ENCODE measurements around the gene ECE1.

The ECE1 gene

DNA sequence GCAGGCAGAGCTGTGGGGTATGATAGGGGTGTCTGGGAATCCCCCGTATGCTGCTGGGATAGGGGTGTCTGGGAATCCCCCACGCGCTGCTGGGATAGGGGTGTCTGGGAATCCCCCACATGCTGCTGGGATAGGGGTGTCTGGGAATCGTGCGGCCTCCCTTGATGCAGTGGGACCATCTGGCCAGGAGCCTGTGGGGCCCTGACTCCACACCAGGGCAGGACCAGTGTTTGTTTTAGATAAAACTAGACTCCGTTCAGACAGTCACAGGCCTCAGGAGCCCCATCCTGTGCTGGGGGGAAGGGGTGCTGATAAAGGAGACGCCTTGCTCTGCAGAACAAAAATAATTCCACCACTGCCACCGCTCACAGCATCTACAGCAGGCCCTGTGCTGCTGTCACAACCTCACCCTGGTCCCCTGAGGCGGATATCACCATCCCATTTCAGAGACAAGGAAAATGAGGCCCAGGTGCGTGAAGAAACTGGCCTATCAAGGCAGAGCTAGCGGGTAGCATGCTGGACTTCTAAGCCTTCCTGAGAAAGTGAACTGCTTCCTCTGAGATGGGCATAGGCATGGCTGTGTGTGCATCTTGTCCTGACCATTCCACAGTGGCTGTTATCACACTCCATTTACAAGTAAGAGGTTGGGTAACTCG is 24.0 kb downstream of the ECE1 start:
- FAIRE-seq: no peak

DNA sequence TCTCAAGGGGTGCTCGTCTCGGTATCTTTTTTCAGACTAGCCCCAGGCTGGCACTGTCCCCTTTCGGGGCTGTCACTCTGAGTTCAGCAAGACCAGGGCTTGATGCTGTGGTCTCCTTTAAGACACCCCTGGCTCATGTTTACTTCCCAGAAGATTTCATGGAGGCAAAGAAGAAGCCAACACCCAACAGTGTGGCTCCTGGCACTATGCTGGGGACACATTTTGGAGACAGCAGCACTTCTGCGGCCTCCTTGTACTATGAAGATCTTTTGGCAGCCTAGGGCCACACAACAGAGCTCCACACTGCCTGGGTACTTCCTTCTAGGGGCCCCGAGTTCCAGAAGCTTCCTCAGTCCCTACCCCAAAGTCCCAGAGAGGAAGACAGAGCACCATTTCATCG is 24.6 kb downstream of the ECE1 start:
- no peak for FAIRE-seq

- no peak for FAIRE-seq
Observed at GRCh38 chr1:21264898-21265297, 25.4 kb downstream of the ECE1 start.

- FAIRE-seq: no peak
Observed at GRCh38 chr1:21263653-21264225, 26.5 kb downstream of the ECE1 start.

- FAIRE-seq: no peak
Observed at GRCh38 chr1:21263052-21263429, 27.2 kb downstream of the ECE1 start.

DNA sequence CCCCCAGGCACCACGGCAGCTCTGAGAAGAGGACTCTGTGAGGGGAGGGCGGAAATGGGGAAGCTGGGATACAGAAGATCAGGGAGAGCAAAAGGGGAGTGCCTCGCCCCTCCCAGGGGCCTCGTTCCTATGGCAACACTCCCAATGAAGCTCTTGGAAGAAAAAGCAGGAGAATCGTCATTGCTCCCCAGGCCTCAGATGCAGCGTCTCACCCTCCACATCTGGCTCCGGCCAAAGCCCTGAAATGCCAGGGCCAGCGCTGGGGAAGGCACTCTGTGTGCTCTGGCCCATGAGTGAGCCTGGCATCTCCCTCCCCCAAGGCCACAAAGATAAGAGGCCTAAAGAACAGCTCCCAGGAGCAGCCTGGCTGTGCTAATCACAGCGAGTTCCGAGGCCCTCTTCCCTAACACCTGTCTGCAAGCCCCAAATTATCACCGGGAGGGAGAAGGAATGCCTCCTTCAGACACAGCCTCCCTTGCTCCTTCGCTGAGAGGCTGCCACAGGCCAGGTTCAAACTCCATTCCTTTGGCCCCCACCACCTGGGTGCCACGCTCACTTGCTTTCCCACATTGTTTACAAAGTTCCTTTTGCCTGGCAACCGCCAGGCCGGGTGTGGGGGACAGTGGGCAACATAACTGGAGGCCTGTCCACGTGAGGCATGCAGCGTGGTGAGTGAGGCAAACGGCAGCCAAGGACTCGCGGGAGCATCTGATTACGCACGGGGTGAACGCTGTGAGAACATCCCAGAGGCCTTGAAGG is 27.8 kb downstream of the ECE1 start:
- no peak for FAIRE-seq

DNA sequence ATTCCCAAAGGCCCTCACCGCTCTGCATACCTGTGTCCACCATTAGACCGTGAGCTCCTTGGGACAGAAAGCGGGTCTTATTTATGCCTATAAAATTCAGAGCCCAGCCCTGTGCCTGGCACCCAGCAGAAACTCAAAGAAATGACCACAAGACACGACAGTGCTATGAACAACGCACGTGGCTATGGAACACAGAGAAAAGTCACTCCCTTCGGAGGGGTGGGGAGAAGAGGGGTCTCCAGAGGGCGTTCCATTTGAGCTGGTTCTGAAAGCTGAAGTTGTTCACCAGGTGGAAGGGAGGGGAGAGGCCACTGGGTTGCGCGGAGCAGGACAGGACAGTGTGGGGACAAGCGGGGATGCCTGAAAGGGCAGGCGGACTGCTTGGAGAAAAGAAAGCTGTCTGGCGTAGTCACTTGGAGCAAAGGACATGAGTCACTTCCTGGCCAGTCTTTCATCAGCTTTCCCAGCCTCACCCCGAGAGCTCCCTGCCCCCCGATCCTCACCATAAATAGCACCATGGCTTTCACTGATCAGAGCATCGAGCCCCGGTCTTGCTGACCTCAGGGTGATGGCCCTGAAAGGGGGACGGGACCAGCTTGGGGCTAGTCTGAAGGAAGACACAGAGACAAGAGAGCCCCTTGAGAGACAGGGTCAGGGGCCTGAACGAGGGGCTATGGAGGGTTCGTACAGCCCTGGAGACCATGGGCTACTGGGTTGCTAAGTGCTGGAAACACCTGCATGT is 28.5 kb downstream of the ECE1 start:
- FAIRE-seq: no peak

DNA sequence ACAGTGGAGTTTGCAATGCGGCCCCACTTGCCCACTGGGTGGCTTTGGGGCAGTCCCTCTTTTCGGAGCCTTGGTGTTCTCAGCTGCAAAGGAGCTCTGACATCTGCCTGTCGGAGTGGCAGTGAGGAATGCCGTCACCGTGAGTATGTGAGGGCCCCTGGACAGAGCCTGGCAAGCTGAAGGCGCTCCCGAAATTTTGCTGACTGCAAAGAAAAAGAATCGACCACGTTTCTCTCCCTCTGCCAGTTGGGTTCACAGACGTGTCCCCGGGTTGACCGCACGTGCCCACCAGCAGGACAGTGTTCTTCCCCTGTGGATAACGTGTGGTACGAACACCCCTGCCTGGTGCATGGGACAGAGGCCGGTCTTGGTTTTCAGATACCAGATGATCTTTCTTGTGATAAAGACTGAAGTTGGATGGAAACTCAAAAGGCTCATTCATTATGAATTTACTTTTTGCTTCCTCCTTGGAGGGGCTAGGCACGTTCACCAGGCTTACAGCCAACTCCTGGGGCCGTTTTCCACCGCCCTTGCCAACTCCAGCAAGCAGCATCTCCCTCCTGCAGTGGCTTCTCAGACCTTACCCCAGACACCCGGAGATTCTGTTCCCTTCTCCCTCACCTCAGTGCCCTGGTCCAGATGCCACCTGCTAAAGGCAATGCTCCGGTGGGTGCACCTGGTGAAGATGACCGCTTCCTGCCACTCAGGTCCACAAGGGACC is 29.7 kb downstream of the ECE1 start:
- FAIRE-seq: no peak

- FAIRE-seq: no peak
Observed at GRCh38 chr1:21259316-21260076, 30.8 kb downstream of the ECE1 start.

- no peak for FAIRE-seq
Observed at GRCh38 chr1:21258331-21259134, 31.7 kb downstream of the ECE1 start.

DNA sequence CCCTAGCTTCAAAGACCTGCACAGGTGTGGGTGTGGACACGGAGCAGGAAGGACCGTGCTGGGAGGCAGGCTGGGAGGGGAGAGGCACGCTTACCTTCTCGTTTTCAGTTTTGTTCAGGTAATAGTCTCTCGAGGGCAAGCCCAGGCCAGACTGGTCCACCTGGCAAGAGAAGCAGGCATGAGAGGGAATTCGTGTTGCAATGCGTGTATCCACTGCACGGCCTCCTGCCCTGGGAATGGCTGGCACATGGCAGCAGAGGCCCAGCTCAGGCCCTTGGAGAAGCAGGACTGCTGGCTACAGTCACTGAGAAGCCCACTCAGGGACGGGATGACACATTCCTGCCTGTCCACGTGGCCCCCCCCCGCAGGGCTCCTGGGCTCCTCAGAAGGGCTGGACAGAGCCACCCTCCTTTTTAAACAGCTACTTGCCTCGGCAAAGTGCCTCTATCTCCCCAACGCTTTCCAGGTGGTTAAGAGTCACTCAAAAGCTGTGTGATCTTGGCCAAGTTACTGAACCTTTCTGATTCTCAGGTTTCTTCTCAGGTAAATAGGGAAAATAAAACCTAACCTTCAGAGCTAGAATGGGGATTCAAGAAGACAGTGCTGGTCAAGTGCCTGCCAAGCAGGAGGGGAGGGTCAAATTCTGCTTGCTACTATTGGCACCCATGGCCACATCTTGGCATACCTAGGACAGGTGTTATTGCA is 32.7 kb downstream of the ECE1 start:
- FAIRE-seq: no peak

- FAIRE-seq: no peak
Observed at GRCh38 chr1:21256776-21257175, 33.5 kb downstream of the ECE1 start.

- FAIRE-seq: no peak
Observed at GRCh38 chr1:21255943-21256320, 34.3 kb downstream of the ECE1 start.

DNA sequence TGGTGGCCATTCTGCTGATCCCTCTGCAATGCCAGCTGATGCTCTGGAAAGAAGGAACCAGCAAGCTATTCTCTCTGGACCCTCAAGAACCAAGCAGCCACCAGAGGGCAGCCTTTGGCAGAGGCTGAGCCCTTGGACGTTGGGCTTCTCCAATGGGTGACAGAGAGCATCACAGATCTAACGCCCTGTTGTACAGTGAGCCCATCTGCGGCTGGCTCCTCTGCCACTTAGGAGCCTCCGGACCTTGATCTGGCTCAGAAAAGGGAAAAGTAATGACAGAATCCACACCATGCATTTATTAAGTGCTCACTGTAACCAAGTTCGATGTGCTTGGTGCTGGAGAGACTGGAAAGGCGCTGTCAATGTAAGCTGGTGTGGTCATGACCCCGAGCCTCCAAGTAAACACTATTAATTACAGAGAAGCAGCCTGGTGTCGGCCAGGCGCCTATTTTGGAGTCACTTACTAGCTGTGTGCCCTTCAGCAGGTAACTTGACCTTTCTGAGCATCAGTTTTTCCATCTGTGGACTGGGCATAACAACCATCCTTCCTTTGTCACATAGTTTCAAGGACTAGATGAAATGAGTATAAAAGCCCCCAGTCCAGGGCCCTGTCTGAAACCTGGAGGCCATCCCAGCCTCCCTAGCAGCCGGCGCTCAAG is 34.9 kb downstream of the ECE1 start:
- FAIRE-seq: peak; percentile 70

GRCh38 chr1:21254335-21254951 is 35.8 kb downstream of the ECE1 start:
- no peak for FAIRE-seq

GRCh38 chr1:21251773-21252471 is 38.3 kb downstream of the ECE1 start:
- FAIRE-seq: no peak

DNA sequence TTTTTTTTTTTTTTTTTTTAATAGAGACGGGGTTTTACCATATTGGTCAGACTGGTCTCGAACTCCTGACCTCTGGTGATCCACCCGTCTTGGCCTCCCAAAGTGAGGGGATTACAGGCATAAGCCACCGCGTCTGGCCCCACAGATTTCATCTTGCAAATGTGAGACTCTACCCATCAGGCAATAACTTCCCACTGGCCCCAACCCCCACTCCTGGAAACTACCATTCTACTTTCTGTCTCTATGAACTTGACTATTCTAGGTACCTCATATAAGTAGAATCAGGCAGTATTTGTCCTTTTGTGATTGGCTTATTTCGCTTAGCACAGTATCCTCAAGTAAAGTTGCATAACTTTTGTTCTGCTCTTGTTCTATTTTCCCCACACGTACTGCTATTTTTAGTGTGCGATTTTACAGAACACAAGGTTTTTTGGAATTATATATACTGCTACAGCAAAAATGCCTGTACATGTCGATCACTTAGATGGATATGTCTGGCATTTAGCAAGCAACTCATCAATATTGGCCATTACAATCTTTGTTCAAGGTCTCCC is 40.2 kb downstream of the ECE1 start:
- FAIRE-seq: no peak

GRCh38 chr1:21247892-21248715 is 42.2 kb downstream of the ECE1 start:
- no peak for FAIRE-seq

Data from A204.1 (cell line).